GM21515 (cell line): Measurements from ENCODE around the gene MYO1G.
"Not testable (repeated sequence)": the region's sequence is repeated elsewhere in the genome, so short reads cannot be mapped to it uniquely, and the experiment has no call there.

Source experiments
- ATAC-seq: cut with Tn5 transposase; IDR thresholded peaks from one replicate; pipeline ENCODE4 v1.9.1; 2021; ENCODE audit not compliant: unreplicated experiment

Gene MYO1G

DNA sequence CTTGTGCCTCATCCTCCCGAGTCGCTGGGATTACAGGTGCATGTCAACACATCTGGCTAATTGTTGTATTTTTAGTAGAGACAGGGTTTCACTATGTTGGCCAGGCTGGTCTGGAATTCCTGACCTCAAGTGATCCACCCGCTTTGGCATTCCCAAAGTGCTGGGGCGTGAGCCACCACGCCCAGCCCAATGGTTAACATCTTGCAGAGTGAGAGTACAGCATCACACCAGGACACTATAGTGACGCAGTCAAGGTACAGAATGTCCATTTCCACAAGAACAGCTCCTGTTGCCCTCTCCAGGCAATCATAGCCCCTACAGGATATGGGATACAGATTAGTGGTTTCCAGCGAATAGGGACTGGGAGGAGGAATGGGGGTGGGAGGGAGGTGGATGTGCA lies 34.0 kb downstream of the MYO1G start:
- no peak for ATAC-seq

DNA sequence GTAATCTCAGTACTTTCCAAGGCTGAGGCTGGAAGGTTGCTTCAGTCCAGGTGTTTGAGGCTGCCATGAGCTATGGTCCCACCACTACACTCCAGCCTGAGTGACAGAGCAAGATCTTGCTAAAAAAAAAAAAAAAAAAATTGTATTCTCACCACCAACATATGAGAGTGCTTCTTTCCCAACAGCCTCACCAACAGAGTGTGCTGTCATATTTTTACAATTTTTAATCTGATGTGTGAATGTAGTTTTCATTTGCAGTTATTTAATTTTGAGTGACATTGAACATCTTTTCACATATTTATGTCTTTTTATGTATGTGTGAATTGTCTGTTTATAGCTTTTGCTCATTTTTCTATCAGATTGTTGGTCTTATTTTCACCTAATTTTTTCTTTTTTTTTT lies 35.2 kb downstream of the MYO1G start:
- no peak for ATAC-seq

DNA sequence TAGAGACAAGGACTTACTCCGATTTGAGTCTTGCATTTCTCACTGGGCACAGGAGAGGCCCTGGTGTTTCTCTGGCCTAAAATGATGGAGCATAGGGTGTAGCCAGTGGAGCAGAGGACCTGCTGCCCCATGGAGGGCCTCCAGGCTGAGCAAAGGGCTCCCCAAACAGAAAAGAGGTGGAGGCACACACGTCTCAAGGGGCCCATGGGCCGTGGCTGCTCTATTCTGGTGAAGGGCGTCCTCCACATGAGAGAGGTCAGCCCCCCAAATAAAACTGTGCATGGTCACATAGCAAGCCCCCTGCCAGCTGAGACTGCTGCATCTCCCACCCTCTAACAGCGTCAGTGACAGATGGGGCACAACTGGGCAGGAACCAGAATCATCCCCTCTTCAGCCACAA lies 41.4 kb downstream of the MYO1G start:
- no peak for ATAC-seq

DNA sequence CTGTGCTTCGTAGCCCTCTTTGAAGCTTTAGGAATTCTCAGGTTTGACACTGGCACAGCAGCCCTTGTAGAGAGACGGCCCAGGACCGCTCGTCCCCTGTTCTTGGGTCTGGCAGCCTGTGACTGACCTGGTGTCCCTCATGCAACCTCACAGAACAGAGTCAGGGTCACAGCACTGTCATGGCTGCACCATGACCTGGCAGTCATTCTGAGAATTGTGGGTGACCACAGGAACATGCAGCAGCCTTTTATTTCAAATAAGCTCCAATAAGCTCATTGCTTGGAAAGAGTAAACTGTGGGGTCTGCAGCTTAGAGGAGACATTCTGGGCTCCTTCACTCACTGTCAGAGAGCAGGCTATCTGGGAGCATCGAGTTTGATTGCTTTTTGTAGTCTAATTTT lies 42.5 kb downstream of the MYO1G start:
- no peak for ATAC-seq

DNA sequence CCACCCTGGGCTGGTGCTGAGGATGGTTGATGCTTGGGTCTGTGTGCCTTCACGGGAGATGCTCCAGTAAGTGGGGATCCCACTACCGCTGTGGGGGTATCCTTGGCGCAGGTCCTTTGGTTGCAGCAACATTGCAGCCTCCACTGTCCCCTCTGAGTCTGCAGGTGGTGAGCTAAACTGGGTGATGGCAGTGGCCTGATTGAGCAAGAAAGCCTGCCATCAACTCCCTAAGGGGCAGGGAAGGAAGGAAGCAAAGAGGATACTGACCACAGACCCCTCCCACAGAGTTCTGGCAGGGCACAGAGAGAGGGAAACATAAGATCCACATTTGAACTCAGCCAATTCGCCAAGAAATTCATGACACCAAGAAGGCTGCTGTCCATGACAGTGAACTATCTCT lies 43.2 kb downstream of the MYO1G start:
- no peak for ATAC-seq

DNA sequence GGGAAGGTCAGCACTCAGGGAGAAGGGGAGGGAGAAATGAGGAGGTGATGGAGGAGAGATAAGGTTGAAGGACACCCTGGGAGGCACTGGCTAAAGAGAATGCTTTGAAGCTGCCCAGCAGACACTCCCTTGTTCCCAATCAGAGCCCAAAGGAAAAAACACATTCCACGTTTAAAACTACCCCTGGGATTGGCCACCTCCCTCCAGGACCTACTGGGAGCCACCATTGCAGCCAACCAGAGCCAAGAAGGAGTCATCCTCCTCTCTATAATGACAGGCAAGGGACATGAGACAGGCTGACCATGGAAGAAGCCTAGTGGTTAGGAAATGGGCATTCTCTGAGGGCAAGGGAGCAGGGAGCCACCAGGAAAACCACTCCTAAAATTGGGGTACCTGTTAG lies 43.8 kb downstream of the MYO1G start:
- no peak for ATAC-seq

DNA sequence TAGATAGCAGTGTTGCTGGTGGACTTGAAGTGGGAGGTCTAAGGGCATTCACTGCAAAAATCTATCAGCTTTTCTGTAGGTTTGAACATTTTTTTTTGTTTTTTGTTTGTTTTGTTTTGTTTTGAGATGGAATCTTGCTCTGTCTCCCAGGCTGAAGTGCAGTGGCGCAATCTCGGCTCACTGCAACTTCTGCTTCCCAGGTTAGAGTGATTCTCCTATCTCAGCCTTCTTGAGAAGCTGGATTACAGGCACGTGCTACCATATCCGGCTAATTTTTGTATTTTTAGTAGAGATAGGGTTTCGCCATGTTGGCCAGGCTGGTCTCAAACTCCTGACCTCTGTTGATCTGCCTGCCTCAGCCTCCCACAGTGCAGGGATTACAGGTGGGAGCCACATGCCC lies 44.3 kb downstream of the MYO1G start:
- not testable (repeated sequence) for ATAC-seq

DNA sequence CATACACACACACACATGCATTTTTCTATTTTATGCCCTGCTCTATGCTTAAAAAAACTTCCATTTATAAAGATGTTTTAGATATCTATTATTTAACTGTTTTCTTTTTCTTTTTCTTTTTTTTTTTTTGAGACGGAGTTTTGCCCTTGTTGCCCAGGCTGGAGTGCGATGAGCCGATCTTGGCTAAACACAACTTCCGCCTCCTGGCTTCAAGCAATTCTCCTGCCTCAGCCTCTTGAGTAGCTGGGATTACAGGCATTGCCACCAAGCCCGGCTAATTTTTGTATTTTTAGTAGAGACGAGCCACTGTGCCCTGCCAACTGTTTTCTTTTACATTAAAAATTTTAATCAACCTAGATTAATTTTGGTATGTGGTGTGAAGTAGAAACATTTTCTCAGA lies 47.9 kb downstream of the MYO1G start:
- no peak for ATAC-seq

DNA sequence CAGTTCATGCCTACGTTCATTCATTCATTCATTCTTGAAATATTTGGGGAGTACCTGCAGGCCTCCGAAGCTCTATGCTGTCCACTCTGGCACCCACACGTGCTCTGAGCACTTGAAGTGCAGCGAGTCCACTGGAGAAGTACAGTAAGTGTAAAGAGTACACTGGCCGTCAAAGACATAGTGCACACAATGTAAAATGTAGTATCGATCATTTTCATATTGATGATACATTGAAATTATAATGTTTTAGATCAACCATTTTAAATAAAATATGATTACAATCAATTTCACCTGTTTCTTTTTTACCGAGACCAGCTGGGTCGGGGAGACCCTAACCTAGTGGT lies 56.5 kb downstream of the MYO1G start:
- ATAC-seq: no peak

DNA sequence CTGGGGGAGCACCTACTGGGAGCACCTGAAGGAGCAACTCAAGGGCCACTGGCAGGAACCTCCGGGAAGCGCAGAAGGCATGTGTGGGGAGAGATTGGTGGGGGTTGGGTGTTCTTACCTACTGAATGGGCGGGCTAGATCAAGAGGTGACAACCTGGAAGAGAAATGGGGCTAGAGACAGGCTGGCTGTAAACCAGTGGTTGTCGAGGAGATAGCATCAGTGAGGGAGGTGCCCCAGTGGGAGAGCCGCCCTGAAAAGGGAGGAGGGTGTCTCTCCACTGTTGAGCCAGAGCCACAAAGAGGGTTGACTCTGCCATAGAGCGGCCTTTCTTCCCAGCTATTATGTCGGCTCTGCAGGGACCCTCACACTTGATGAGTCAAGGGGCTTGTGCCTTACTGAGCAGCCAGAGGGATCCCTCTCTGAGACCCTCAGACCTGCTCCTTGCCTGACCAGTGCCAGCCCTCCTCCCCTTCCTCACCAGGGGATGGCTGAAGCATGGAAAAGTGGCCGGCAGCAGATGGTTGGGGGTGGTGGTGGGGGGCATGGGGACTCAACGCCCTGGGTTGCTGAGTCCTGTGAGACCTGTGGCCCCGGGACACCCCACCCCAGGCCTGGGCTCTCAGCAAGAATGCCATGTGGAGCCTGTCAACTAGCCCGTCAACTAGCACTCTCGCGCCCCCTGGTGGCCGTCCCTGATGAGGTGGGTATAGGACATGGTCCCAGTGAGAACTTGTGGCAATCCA lies 57.0 kb downstream of the MYO1G start:
- ATAC-seq: peak; percentile 74

DNA sequence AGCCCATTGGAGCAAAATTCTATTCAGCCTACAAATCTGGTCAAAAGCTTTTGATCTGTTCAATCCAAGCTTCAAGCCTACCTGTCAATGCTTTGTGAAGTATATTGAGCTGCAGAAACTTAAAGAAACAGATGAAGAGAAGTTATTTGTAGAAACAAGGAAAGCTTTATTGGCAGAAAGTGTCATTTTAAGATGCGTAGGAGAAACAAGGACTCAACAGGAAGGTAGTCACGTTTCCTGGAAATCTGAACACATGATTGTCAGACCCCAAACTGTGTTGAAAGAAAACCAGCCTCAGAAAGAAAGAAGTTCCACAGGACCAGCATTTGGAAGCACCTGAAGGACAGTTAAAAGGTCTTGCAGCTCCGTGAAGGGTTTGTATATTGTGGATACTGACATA lies 58.7 kb downstream of the MYO1G start:
- no peak for ATAC-seq

DNA sequence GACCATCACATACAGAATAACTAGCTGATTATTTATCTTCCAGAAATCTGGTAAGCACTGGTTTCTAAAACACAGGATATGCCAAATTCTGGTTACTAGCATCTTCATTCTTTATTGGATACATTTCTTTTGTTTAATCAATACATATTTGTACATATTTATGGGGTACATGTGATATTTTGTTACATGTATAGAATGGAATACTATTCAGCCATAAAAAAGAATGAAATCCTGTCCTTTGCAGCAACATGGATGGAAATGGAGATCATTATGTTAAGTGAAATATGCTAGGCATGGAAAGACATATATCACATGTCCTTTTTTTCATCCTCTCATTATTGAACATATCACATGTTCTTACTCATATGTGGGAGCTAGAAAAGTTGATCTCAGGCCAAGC lies 60.8 kb downstream of the MYO1G start:
- no peak for ATAC-seq

DNA sequence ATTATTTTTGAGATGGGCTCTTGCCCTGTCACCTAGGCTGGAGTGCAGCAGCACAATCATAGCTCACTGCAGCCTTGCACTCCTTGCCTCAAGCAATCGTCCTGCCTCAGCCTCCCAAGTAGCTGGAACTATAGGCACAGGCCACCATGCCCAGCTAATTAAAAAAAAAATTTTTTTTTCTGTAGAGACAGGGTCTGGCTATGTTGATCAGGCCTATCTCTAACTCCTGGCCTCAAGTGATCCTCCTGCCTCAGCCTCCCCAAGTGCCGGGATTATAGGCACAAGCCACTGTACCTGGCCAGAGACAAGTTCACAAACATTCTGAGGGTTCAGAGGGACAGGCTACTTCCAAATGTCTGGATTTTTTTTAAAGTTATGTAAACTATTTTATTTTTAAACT lies 61.4 kb downstream of the MYO1G start:
- ATAC-seq: no peak

DNA sequence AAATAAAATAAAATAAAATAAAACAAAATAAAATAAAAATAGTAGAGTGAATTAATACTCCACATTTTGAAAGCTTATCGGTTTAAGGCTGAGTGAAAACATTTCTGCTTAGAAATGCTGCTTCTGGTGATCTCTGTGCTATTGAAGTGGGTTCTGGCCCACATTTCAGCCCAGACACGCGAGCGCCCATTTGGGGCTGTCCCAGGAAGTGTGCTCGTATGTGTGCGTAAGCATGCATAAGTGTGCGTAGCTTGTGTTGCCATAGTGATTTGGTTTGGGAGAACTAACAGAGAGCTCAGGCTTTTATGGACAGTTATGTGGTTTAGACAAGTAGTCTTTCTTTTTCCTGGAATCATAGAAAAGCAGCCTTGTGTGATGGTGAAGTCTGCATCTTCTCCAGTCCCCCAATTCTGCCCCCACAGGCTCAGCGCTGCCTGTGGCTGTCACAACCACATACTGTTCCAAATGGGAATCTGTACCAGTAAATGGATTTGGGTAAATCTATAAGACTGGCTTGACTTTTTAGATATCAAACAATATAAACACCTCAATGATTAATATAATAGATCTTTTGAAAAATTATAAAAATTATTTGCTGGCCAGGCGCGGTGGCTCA lies 63.7 kb downstream of the MYO1G start:
- ATAC-seq: no peak

DNA sequence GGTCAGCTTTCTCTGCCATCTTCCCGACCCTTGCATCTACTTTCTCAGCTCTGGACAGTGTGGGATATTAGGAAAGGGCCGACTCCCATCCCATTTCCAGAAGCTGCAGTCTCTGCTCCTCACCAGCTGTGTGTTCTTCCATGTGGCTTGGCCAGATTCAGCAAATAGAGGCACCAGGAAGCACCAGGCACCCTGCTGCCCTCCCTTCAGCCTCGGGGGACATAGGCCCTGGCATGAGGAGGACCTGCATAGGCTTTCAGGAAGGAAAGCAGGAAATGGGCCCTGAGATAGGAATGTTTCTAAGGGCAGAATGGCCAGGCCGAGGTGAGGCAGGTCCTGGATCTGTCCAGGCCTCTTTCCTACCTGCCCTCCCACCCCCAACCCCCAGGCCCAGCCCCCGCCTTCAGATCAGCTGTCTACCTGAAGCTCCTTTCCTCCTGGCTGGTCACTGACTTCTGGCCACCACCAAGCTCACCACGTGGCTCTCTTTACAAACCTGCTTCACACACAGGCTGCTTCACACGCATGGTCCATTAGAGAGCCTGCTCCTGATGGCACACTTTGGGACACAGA lies 66.0 kb downstream of the MYO1G start:
- no peak for ATAC-seq
